Colonic mucosa (tissue), 4 donors: ENCODE results near the gene ACTL8. TPM values are rescaled to one million over a fixed set of nuclear protein-coding genes. Genes with fewer than 3 reads are reported as not detected.

Experiments used
- DNase-seq: peaks from one replicate; pipeline ENCODE4 v3.0.0-alpha.2; 2020
- H3K27ac ChIP-seq: fragments of 200-600 bp; one replicate; pipeline ENCODE4 v1.8.0; 2021
- H3K27me3 ChIP-seq: fragments of 200-600 bp; one replicate; pipeline ENCODE4 v1.8.0; 2021
- H3K36me3 ChIP-seq: fragments of 200-600 bp; one replicate; pipeline ENCODE4 v1.8.0; 2021
- H3K4me1 ChIP-seq: fragments of 200-600 bp; one replicate; pipeline ENCODE4 v1.8.0; 2021; ENCODE audit warnings: mild to moderate bottlenecking
- H3K4me3 ChIP-seq: fragments of 200-600 bp; one replicate; pipeline ENCODE4 v1.8.0; 2021
- H3K9ac ChIP-seq, 2 donors: one replicate each; pipeline ENCODE4 v1.7.0; 2013; ENCODE audit warnings: control low read depth in 2 of 2, low read depth in 2 of 2, low read length in 2 of 2
- H3K9me3 ChIP-seq: fragments of 200-600 bp; one replicate; pipeline ENCODE4 v1.8.0; 2021
- intact Hi-C: fragments of 100-400 bp; cut with DNase I; formaldehyde crosslinking; loops from one replicate; pipeline ENCODE4 v1.14.1; 2022
- total RNA-seq, 2 donors: library from RNA; stranded (reverse); fragmentation: NEBNext Ultra II Directional in 1 of 2; extraction: Animal tissue kit (Norgen Biotek cat#: 25700) in 1 of 2; gene quantifications; one replicate each; pipeline ENCODE4 v1.2.1, GENCODE V29; 2021
- TF ChIP-seq, protein P1 (sequence below): fragments of 200-600 bp; IDR thresholded peaks from one replicate; pipeline ENCODE4 v1.8.0; 2022; ENCODE audit warnings: antibody characterized with exemption, mild to moderate bottlenecking
- donor health status: healthy.
- donor health status: DM: no; HTN: no; CAD: no.
- donor health status: DM: no; HTN: no; CAD: no.

Gene ACTL8
- total RNA-seq, 2 donors from 2014 or later = 0.13 to 2.8 TPM

- intact Hi-C loops = no loop called here
Measured at GRCh38 chr1:17711941-17712340, 43.2 kb upstream of the ACTL8 start.

GRCh38 chr1:17713993-17714392 is 41.1 kb upstream of the ACTL8 start:
- Histone ChIP-seq H3K27ac (no peak overlapping the region), H3K4me3 (no peak overlapping the region), H3K9ac (no peak overlapping the region), H3K9me3 (no peaks in the 10 kb centered on the region), H3K36me3 (no peaks in the 10 kb centered on the region), H3K4me1 (no peaks in the 10 kb centered on the region), H3K27me3 (no peaks in the 10 kb centered on the region)
- TF ChIP-seq, protein P1, sequence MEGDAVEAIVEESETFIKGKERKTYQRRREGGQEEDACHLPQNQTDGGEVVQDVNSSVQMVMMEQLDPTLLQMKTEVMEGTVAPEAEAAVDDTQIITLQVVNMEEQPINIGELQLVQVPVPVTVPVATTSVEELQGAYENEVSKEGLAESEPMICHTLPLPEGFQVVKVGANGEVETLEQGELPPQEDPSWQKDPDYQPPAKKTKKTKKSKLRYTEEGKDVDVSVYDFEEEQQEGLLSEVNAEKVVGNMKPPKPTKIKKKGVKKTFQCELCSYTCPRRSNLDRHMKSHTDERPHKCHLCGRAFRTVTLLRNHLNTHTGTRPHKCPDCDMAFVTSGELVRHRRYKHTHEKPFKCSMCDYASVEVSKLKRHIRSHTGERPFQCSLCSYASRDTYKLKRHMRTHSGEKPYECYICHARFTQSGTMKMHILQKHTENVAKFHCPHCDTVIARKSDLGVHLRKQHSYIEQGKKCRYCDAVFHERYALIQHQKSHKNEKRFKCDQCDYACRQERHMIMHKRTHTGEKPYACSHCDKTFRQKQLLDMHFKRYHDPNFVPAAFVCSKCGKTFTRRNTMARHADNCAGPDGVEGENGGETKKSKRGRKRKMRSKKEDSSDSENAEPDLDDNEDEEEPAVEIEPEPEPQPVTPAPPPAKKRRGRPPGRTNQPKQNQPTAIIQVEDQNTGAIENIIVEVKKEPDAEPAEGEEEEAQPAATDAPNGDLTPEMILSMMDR = no peak
- intact Hi-C loops = no loop called here
- no peak for DNase-seq

More at GRCh38 chr1:17711941-17712340, 43.2 kb upstream of the ACTL8 start:
- Histone ChIP-seq H3K27ac (no peak overlapping the region), H3K9me3 (no peaks in the 10 kb centered on the region), H3K27me3 (no peaks in the 10 kb centered on the region), H3K4me1 (no peaks in the 10 kb centered on the region), H3K36me3 (no peaks in the 10 kb centered on the region), H3K9ac (no peak overlapping the region), H3K4me3 (no peak overlapping the region)
- TF ChIP-seq, protein P1 = no peak
- no peak for DNase-seq

GRCh38 chr1:17717594-17718535 is 37.3 kb upstream of the ACTL8 start:
- Histone ChIP-seq H3K9ac (no peak overlapping the region), H3K4me3 (no peak overlapping the region), H3K27ac (no peak overlapping the region), H3K27me3 (no peaks in the 10 kb centered on the region), H3K36me3 (no peaks in the 10 kb centered on the region), H3K9me3 (no peaks in the 10 kb centered on the region), H3K4me1 (no peaks in the 10 kb centered on the region)
- TF ChIP-seq, protein P1 = no peak
- intact Hi-C loops = no loop called here
- no peak for DNase-seq

DNA sequence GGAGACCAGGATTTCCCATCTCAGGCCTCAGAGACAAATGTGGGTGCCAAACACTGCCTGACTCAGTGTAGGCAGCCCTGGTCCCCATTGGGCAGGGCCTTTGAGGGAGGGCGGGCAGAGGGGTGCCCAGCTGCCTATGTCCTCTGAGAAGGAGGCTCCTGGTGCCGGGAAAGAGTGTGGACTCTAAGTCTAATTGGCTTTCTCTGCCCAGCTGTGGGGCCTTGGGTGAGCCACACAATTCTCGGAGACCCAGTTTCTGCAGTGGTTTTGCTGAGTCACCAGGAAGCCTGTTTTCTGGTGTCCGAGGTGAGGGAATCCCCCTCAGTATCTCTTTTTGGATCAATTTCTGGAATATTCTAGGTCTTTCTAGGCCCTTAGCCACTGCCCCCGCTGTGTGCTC is 35.3 kb upstream of the ACTL8 start:
- H3K4me1 ChIP-seq = no peaks in the 10 kb centered on the region
- H3K9me3 ChIP-seq = no peaks in the 10 kb centered on the region
- no peak overlapping the region for H3K27ac ChIP-seq
- no peak overlapping the region for H3K4me3 ChIP-seq
- H3K9ac ChIP-seq = no peak overlapping the region
- no peak for DNase-seq
- no peaks in the 10 kb centered on the region for H3K36me3 ChIP-seq
- no peaks in the 10 kb centered on the region for H3K27me3 ChIP-seq
- intact Hi-C loops = no loop called here
- TF ChIP-seq, protein P1 = no peak

DNA sequence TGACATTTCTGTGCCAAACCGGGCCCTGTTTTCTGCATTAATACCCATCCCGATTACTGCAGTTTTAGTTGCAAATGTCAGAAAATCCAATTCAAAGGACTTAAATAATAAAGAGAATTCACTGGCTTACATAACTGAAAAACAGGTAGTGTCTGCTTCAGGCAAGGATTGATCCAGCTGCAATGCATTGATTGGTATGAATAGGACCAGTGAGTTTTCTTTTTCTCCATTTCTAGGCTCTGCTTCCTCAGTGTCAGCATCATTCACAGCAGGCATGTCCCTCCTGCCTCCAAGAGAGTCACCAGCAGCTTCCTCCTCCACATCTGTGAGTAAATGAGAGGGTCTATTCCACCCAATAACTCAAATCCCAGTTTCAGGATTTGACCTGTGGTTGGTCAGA is 33.7 kb upstream of the ACTL8 start:
- Histone ChIP-seq H3K4me1 (no peaks in the 10 kb centered on the region), H3K27ac (no peak overlapping the region), H3K4me3 (no peak overlapping the region), H3K9ac (no peak overlapping the region), H3K27me3 (no peaks in the 10 kb centered on the region), H3K9me3 (no peaks in the 10 kb centered on the region), H3K36me3 (no peaks in the 10 kb centered on the region)
- no peak for DNase-seq
- TF ChIP-seq, protein P1 = no peak
- intact Hi-C loops = no loop called here
